HG02852 (cell line): ENCODE data around the gene TRIM29.
"Not testable (repeated sequence)": the region's sequence is repeated elsewhere in the genome, so short reads cannot be mapped to it uniquely, and the experiment has no call there.

ENCODE experiments used
- ATAC-seq: cut with Tn5 transposase; IDR thresholded peaks from one replicate; pipeline ENCODE4 v1.9.1; 2021; ENCODE audit warnings: mild to moderate bottlenecking, moderate library complexity; ENCODE audit not compliant: unreplicated experiment

TRIM29 gene

GRCh38 chr11:120137611-120138521 lies at the start of gene TRIM29:
Gene TRIM29, minus strand, starts transcription at chr11:120138113. Its CDS starts 82 bp downstream, at chr11:120138031.
- no peak for ATAC-seq

- ATAC-seq, result no peak
These were observed 49.1 kb upstream of the TRIM29 start for GRCh38 chr11:120186774-120187591.

GRCh38 chr11:120186456-120186773 lies 48.5 kb upstream of the TRIM29 start:
- no peak for ATAC-seq

GRCh38 chr11:120185706-120186455 lies 48.0 kb upstream of the TRIM29 start:
- no peak for ATAC-seq

- no peak for ATAC-seq
These were observed 47.2 kb upstream of the TRIM29 start for GRCh38 chr11:120184946-120185705.

GRCh38 chr11:120184371-120184945 lies 46.5 kb upstream of the TRIM29 start:
- no peak for ATAC-seq

- no peak for ATAC-seq
These were observed 45.8 kb upstream of the TRIM29 start for GRCh38 chr11:120183701-120184141.

GRCh38 chr11:120182790-120183491 lies 45.0 kb upstream of the TRIM29 start:
- no peak for ATAC-seq

- ATAC-seq, result no peak
These were observed 44.5 kb upstream of the TRIM29 start for GRCh38 chr11:120182372-120182771.

- no peak for ATAC-seq
These were observed 43.6 kb upstream of the TRIM29 start for GRCh38 chr11:120181376-120181975.

GRCh38 chr11:120180551-120181232 lies 42.8 kb upstream of the TRIM29 start:
- ATAC-seq, result no peak

GRCh38 chr11:120180063-120180462 lies 42.1 kb upstream of the TRIM29 start:
- not testable (repeated sequence) for ATAC-seq

- no peak for ATAC-seq
These were observed 41.3 kb upstream of the TRIM29 start for GRCh38 chr11:120179057-120179672.

GRCh38 chr11:120178561-120179056 lies 40.7 kb upstream of the TRIM29 start:
- ATAC-seq, result no peak

GRCh38 chr11:120174866-120175265 lies 37.0 kb upstream of the TRIM29 start:
- no peak for ATAC-seq

GRCh38 chr11:120173807-120174206 lies 35.9 kb upstream of the TRIM29 start:
- ATAC-seq, result no peak

GRCh38 chr11:120173019-120173705 lies 35.2 kb upstream of the TRIM29 start:
- ATAC-seq, result no peak
